ENCODE data around the gene SRD5A1.
"Not testable (repeated sequence)": the region's sequence is repeated elsewhere in the genome, so short reads cannot be mapped to it uniquely, and the experiment has no call there.

Gene SRD5A1

GRCh38 chr5:6632324-6632887 lies 834 bp upstream of the SRD5A1 start:
- Histone ChIP-seq H3K27me3 (ENCODE audit: control insufficient read depth, insufficient read depth, low read length) (no peaks in the 10 kb centered on the region), H3K36me3 (ENCODE audit: control insufficient read depth, low read depth, low read length) (peaks cover 36% of the 10 kb centered on the region)

GRCh38 chr5:6633469-6634245 lies 417 bp downstream of the SRD5A1 start:
- peak overlapping the region; percentile 87 for H3K4me3 ChIP-seq (ENCODE audit: low read length)
- no peaks in the 10 kb centered on the region for H3K27me3 ChIP-seq (ENCODE audit: control insufficient read depth, insufficient read depth, low read length)
- H3K4me1 ChIP-seq (ENCODE audit: control insufficient read depth, low read depth, low read length), result no peaks in the 10 kb centered on the region
- H3K9me3 ChIP-seq (ENCODE audit: control insufficient read depth, low read depth, low read length), result no peaks in the 10 kb centered on the region
- peaks cover 26% of the 10 kb centered on the region for H3K36me3 ChIP-seq (ENCODE audit: control insufficient read depth, low read depth, low read length)
- H3K9ac ChIP-seq (ENCODE audit: low read length), result peak overlapping the region; percentile 88
- H3K27ac ChIP-seq (ENCODE audit: low read length), result no peak overlapping the region

More at GRCh38 chr5:6632324-6632887, 834 bp upstream of the SRD5A1 start:
- Histone ChIP-seq H3K4me3 (ENCODE audit: low read length) (peak overlapping the region; percentile 87), H3K4me1 (ENCODE audit: control insufficient read depth, low read depth, low read length) (no peaks in the 10 kb centered on the region), H3K9me3 (ENCODE audit: control insufficient read depth, low read depth, low read length) (no peaks in the 10 kb centered on the region), H3K27ac (ENCODE audit: low read length) (no peak overlapping the region), H3K9ac (ENCODE audit: low read length) (peak overlapping the region; percentile 88)

GRCh38 chr5:6634306-6634705 lies 1.1 kb downstream of the SRD5A1 start:
- Histone ChIP-seq H3K4me3 (ENCODE audit: low read length) (peak overlapping the region; percentile 87), H3K36me3 (ENCODE audit: control insufficient read depth, low read depth, low read length) (peaks cover 20% of the 10 kb centered on the region), H3K4me1 (ENCODE audit: control insufficient read depth, low read depth, low read length) (no peaks in the 10 kb centered on the region), H3K9ac (ENCODE audit: low read length) (no peak overlapping the region), H3K27me3 (ENCODE audit: control insufficient read depth, insufficient read depth, low read length) (no peaks in the 10 kb centered on the region), H3K9me3 (ENCODE audit: control insufficient read depth, low read depth, low read length) (no peaks in the 10 kb centered on the region), H3K27ac (ENCODE audit: low read length) (no peak overlapping the region)

DNA sequence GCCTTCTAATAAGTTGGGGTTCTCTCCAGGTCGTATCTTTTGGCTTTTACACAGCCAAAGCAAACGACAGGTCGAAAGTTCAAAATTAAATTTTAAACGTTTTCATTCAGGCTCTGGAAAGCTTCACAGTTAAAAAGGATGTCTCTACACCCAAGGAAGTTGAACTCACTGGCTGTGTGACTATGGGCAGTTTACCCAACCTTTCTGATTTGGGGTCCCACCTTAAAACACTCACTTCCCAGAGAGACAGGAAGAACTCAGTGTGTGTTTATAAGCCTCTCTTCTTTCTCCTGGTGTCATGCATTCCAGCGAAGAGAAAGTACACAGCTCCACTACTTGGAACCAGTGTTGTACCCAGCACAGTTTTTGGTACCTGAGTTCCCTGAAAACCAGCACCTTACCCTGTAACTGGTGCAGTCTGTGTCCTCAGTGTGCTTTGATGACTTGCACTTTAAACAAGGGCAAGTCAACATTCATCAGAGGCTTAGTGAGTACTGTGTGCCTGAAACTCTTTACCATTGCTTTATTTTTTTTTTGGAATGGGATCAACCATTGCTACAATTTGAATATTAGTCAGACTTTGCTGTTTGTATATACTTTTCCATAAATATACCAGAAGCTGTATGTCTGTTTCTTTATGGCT lies 1.7 kb downstream of the SRD5A1 start:
- Histone ChIP-seq H3K4me1 (ENCODE audit: control insufficient read depth, low read depth, low read length) (no peaks in the 10 kb centered on the region), H3K9ac (ENCODE audit: low read length) (no peak overlapping the region), H3K27me3 (ENCODE audit: control insufficient read depth, insufficient read depth, low read length) (no peaks in the 10 kb centered on the region), H3K4me3 (ENCODE audit: low read length) (peak overlapping the region; percentile 49), H3K27ac (ENCODE audit: low read length) (no peak overlapping the region), H3K36me3 (ENCODE audit: control insufficient read depth, low read depth, low read length) (peaks cover 14% of the 10 kb centered on the region), H3K9me3 (ENCODE audit: control insufficient read depth, low read depth, low read length) (no peaks in the 10 kb centered on the region)

DNA sequence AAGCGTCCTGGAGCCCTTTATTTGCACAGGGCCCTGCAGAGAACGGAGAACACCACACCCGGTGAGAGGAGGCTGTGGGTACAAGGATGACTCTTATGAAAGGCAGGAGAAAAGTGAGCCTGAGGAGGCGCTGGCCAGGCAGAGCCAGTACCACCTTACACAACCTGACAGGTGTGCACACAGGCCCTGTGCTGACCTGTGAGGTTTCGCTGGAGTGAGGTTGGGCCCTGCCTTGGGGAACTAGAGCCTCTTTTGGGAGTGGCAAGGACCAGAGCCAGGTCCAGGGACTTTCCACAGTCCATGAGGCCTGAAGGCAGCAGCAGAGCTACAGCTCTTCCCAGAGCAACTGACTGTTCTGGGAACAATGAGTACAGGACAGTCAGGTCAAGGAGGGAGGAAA lies 3.1 kb downstream of the SRD5A1 start:
- H3K4me3 ChIP-seq (ENCODE audit: low read length), result no peak overlapping the region
- no peak overlapping the region for H3K9ac ChIP-seq (ENCODE audit: low read length)
- peaks cover 2% of the 10 kb centered on the region for H3K36me3 ChIP-seq (ENCODE audit: control insufficient read depth, low read depth, low read length)
- H3K4me1 ChIP-seq (ENCODE audit: control insufficient read depth, low read depth, low read length), result no peaks in the 10 kb centered on the region
- H3K27me3 ChIP-seq (ENCODE audit: control insufficient read depth, insufficient read depth, low read length), result no peaks in the 10 kb centered on the region
- H3K9me3 ChIP-seq (ENCODE audit: control insufficient read depth, low read depth, low read length), result no peaks in the 10 kb centered on the region
- no peak overlapping the region for H3K27ac ChIP-seq (ENCODE audit: low read length)

GRCh38 chr5:6637022-6637421 lies 3.8 kb downstream of the SRD5A1 start:
- H3K36me3 ChIP-seq (ENCODE audit: control insufficient read depth, low read depth, low read length), result no peaks in the 10 kb centered on the region
- no peak overlapping the region for H3K4me3 ChIP-seq (ENCODE audit: low read length)
- no peaks in the 10 kb centered on the region for H3K9me3 ChIP-seq (ENCODE audit: control insufficient read depth, low read depth, low read length)
- no peaks in the 10 kb centered on the region for H3K27me3 ChIP-seq (ENCODE audit: control insufficient read depth, insufficient read depth, low read length)
- no peak overlapping the region for H3K27ac ChIP-seq (ENCODE audit: low read length)
- H3K4me1 ChIP-seq (ENCODE audit: control insufficient read depth, low read depth, low read length), result no peaks in the 10 kb centered on the region
- H3K9ac ChIP-seq (ENCODE audit: low read length), result no peak overlapping the region

- Histone ChIP-seq H3K4me1 (ENCODE audit: control insufficient read depth, low read depth, low read length) (no peaks in the 10 kb centered on the region), H3K4me3 (ENCODE audit: low read length) (no peak overlapping the region), H3K9me3 (ENCODE audit: control insufficient read depth, low read depth, low read length) (no peaks in the 10 kb centered on the region), H3K27me3 (ENCODE audit: control insufficient read depth, insufficient read depth, low read length) (no peaks in the 10 kb centered on the region), H3K27ac (ENCODE audit: low read length) (no peak overlapping the region), H3K9ac (ENCODE audit: low read length) (no peak overlapping the region), H3K36me3 (ENCODE audit: control insufficient read depth, low read depth, low read length) (no peaks in the 10 kb centered on the region)
These were observed 4.3 kb downstream of the SRD5A1 start for GRCh38 chr5:6637590-6637989.

- Histone ChIP-seq H3K27me3 (ENCODE audit: control insufficient read depth, insufficient read depth, low read length) (no peaks in the 10 kb centered on the region), H3K9me3 (ENCODE audit: control insufficient read depth, low read depth, low read length) (no peaks in the 10 kb centered on the region), H3K4me1 (ENCODE audit: control insufficient read depth, low read depth, low read length) (no peaks in the 10 kb centered on the region), H3K4me3 (ENCODE audit: low read length) (no peak overlapping the region), H3K27ac (ENCODE audit: low read length) (no peak overlapping the region), H3K36me3 (ENCODE audit: control insufficient read depth, low read depth, low read length) (no peaks in the 10 kb centered on the region), H3K9ac (ENCODE audit: low read length) (no peak overlapping the region)
These were observed 5.0 kb downstream of the SRD5A1 start for GRCh38 chr5:6638236-6638635.

DNA sequence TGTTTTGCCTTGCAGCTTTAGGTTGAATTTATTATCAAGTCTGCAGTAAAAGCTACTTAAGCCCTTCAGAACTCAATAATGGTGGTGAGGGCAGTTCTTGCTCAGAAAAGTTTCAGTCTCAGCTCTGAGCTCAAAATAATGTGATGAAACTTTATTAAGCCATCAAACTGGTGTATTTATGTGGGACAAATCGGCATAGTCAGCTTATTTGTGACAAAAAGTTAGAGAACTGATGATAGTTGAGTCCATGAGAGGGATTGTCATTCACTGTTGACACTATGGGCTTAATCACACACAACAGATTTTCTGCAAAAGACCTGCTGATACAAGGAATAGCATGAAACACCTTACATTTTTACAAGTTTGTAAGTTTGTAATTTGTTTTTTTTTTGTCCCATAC lies 9.4 kb downstream of the SRD5A1 start:
- H3K9me3 ChIP-seq (ENCODE audit: control insufficient read depth, low read depth, low read length), result no peaks in the 10 kb centered on the region
- no peak overlapping the region for H3K27ac ChIP-seq (ENCODE audit: low read length)
- no peaks in the 10 kb centered on the region for H3K36me3 ChIP-seq (ENCODE audit: control insufficient read depth, low read depth, low read length)
- H3K27me3 ChIP-seq (ENCODE audit: control insufficient read depth, insufficient read depth, low read length), result no peaks in the 10 kb centered on the region
- H3K4me3 ChIP-seq (ENCODE audit: low read length), result no peak overlapping the region
- H3K9ac ChIP-seq (ENCODE audit: low read length), result no peak overlapping the region
- no peaks in the 10 kb centered on the region for H3K4me1 ChIP-seq (ENCODE audit: control insufficient read depth, low read depth, low read length)

DNA sequence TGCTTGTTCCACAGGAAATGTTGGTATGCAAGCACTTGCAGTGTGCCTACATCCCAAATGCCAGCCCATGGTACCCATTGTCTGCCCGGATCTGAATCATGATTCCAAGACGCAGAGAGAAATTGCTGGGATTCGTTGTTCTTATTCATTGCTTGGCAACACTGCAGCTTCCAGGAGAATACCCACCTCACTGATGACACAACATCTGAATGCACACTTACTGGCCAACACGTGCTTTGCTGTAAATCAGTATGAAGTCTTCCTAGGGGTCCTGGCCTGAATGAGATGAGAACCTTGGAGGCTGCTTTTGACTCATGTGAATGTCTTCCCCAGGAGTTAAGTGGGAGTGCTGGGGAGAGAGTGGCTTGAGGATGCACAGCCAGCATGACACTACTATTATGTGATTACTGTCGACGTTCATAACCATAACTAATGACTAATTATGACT lies 11.6 kb downstream of the SRD5A1 start:
- Histone ChIP-seq H3K4me3 (ENCODE audit: low read length) (no peak overlapping the region), H3K36me3 (ENCODE audit: control insufficient read depth, low read depth, low read length) (no peaks in the 10 kb centered on the region), H3K9me3 (ENCODE audit: control insufficient read depth, low read depth, low read length) (no peaks in the 10 kb centered on the region), H3K4me1 (ENCODE audit: control insufficient read depth, low read depth, low read length) (peaks cover 6% of the 10 kb centered on the region), H3K9ac (ENCODE audit: low read length) (no peak overlapping the region), H3K27me3 (ENCODE audit: control insufficient read depth, insufficient read depth, low read length) (no peaks in the 10 kb centered on the region), H3K27ac (ENCODE audit: low read length) (no peak overlapping the region)

- not testable (repeated sequence) for H3K4me3 ChIP-seq (ENCODE audit: low read length); H3K27me3 ChIP-seq (ENCODE audit: control insufficient read depth, insufficient read depth, low read length); H3K27ac ChIP-seq (ENCODE audit: low read length); H3K9ac ChIP-seq (ENCODE audit: low read length); H3K9me3 ChIP-seq (ENCODE audit: control insufficient read depth, low read depth, low read length); H3K4me1 ChIP-seq (ENCODE audit: control insufficient read depth, low read depth, low read length); H3K36me3 ChIP-seq (ENCODE audit: control insufficient read depth, low read depth, low read length)
These were observed 12.5 kb downstream of the SRD5A1 start for GRCh38 chr5:6645571-6646362.
